HUDEP-2 (cell line): Measurements from ENCODE around the gene MEIS2.

Experiments
- DNase-seq, 76 experiments: peaks; one replicate each; lab custom pipeline; 2025; ENCODE audit not compliant: unreplicated experiment in 76 of 76; lab: John Stamatoyannopoulos, UW

The MEIS2 gene

GRCh38 chr15:37100109-37100965 lies at the start of gene MEIS2:
Gene MEIS2, minus strand, starts transcription at chr15:37100549. Its CDS starts 1,083 bp downstream, at chr15:37099466.
- DNase-seq, result peak in 74 of 76 experiments; percentile 27 to 93 (median 74)

- no peak for DNase-seq
These were observed 48.8 kb upstream of the MEIS2 start for GRCh38 chr15:37149146-37149545.

- DNase-seq, result no peak
These were observed 48.4 kb upstream of the MEIS2 start for GRCh38 chr15:37148714-37149113.

GRCh38 chr15:37143351-37143750 lies 43.0 kb upstream of the MEIS2 start:
- DNase-seq, result no peak

GRCh38 chr15:37142371-37142770 lies 42.0 kb upstream of the MEIS2 start:
- DNase-seq, result no peak

GRCh38 chr15:37140531-37141058 lies 40.2 kb upstream of the MEIS2 start:
- no peak for DNase-seq

GRCh38 chr15:37138591-37139215 lies 38.4 kb upstream of the MEIS2 start:
- peak in 1 of 76 experiments; percentile 13 for DNase-seq

GRCh38 chr15:37137221-37137620 lies 36.9 kb upstream of the MEIS2 start:
- DNase-seq, result no peak

GRCh38 chr15:37136666-37137065 lies 36.3 kb upstream of the MEIS2 start:
- no peak for DNase-seq

- DNase-seq, result peak in 5 of 76 experiments; percentile 0 to 20 (median 2)
These were observed 34.9 kb upstream of the MEIS2 start for GRCh38 chr15:37135225-37135624.

- DNase-seq, result peak in 12 of 76 experiments; percentile 4 to 22 (median 10)
These were observed 34.4 kb upstream of the MEIS2 start for GRCh38 chr15:37134699-37135131.

- no peak for DNase-seq
These were observed 33.9 kb upstream of the MEIS2 start for GRCh38 chr15:37134244-37134643.

GRCh38 chr15:37133602-37134001 lies 33.3 kb upstream of the MEIS2 start:
- DNase-seq, result no peak

- DNase-seq, result no peak
These were observed 32.6 kb upstream of the MEIS2 start for GRCh38 chr15:37132826-37133417.

- no peak for DNase-seq
These were observed 31.3 kb upstream of the MEIS2 start for GRCh38 chr15:37131621-37132020.

- DNase-seq, result no peak
These were observed 30.0 kb upstream of the MEIS2 start for GRCh38 chr15:37130356-37130755.

- no peak for DNase-seq
These were observed 24.8 kb upstream of the MEIS2 start for GRCh38 chr15:37125143-37125542.

GRCh38 chr15:37124331-37124730 lies 24.0 kb upstream of the MEIS2 start:
- no peak for DNase-seq

GRCh38 chr15:37122703-37123102 lies 22.4 kb upstream of the MEIS2 start:
- DNase-seq, result no peak

GRCh38 chr15:37121492-37121891 lies 21.1 kb upstream of the MEIS2 start:
- no peak for DNase-seq

- DNase-seq, result no peak
These were observed 16.7 kb upstream of the MEIS2 start for GRCh38 chr15:37117030-37117429.
